Measurements from ENCODE around the gene FANCL.
A peak's percentile ranks its signal among the peaks of the same experiment; 100 is the strongest.
"Not testable (repeated sequence)": the region's sequence is repeated elsewhere in the genome, so short reads cannot be mapped to it uniquely, and the experiment has no call there.

Gene FANCL

GRCh38 chr2:58204195-58204959, 36.7 kb downstream of the FANCL start:
- no peak for DNase-seq

- no peak for DNase-seq
Measured at GRCh38 chr2:58203018-58203417, 38.1 kb downstream of the FANCL start.

GRCh38 chr2:58202404-58202803, 38.7 kb downstream of the FANCL start:
- no peak for DNase-seq

- no peak for DNase-seq
Measured at GRCh38 chr2:58197894-58198293, 43.2 kb downstream of the FANCL start.

GRCh38 chr2:58195662-58196061, 45.5 kb downstream of the FANCL start:
- DNase-seq = no peak

- no peak for DNase-seq
Measured at GRCh38 chr2:58194458-58194857, 46.7 kb downstream of the FANCL start.

GRCh38 chr2:58187022-58187421, 54.1 kb downstream of the FANCL start:
- not testable (repeated sequence) for DNase-seq

GRCh38 chr2:58186501-58186900, 54.6 kb downstream of the FANCL start:
- DNase-seq = no peak

GRCh38 chr2:58182527-58182926, 58.6 kb downstream of the FANCL start:
- DNase-seq = no peak

GRCh38 chr2:58180635-58181034, 60.5 kb downstream of the FANCL start:
- DNase-seq = no peak

- DNase-seq = not testable (repeated sequence)
Measured at GRCh38 chr2:58180175-58180574, 61.0 kb downstream of the FANCL start.

GRCh38 chr2:58177187-58177586, 63.9 kb downstream of the FANCL start:
- DNase-seq = not testable (repeated sequence)

- DNase-seq = not testable (repeated sequence)
Measured at GRCh38 chr2:58171831-58172230, 69.3 kb downstream of the FANCL start.

GRCh38 chr2:58170334-58170933, 70.7 kb downstream of the FANCL start:
- DNase-seq = not testable (repeated sequence)

- not testable (repeated sequence) for DNase-seq
Measured at GRCh38 chr2:58169845-58170244, 71.3 kb downstream of the FANCL start.

GRCh38 chr2:58168130-58168529, 73.0 kb downstream of the FANCL start:
- not testable (repeated sequence) for DNase-seq

GRCh38 chr2:58163913-58164312, 77.2 kb downstream of the FANCL start:
- DNase-seq = no peak

GRCh38 chr2:58158481-58158880, 82.6 kb downstream of the FANCL start:
- no peak for DNase-seq

- DNase-seq = no peak
Measured at GRCh38 chr2:58157754-58158153, 83.4 kb downstream of the FANCL start.

- DNase-seq = no peak
Measured at GRCh38 chr2:58156780-58157179, 84.3 kb downstream of the FANCL start.

GRCh38 chr2:58155160-58155778, 85.9 kb downstream of the FANCL start:
- DNase-seq = peak; percentile 74

GRCh38 chr2:58146707-58147106, 94.4 kb downstream of the FANCL start:
- no peak for DNase-seq

GRCh38 chr2:58145769-58146168, 95.4 kb downstream of the FANCL start:
- not testable (repeated sequence) for DNase-seq

- DNase-seq = no peak
Measured at GRCh38 chr2:58140508-58141072, 100.5 kb downstream of the FANCL start.

Data from NCI-H2029 treated with DMSO at 0.1 percent for 48 hours (cell line).